HCT116 (cell line): Measurements from ENCODE around the gene OR6C65.

Experiments
- POLR2A ChIP-seq: IDR thresholded peaks from 2 replicates; pipeline ENCODE4 v1.7.0; 2011; ENCODE audit warnings: borderline replicate concordance; ENCODE audit not compliant: insufficient read depth, insufficient read length; ENCODE audit errors: extremely low read depth
- ZFX ChIP-seq: fragments of 450-650 bp; IDR thresholded peaks from 2 replicates; pipeline ENCODE4 v1.6.1; 2017
- TF ChIP-seq, protein P1 (sequence below), 3 experiments: fragments of 200-600 bp in 1 of 3; sonication (generic) in 1 of 3; IDR thresholded peaks in 2 of 3; conservative IDR thresholded peaks in 1 of 3; 2 replicates each; pipeline ENCODE4 v1.5.1; 2012 to 2017; ENCODE audit warnings: low read depth in 2 of 3, low read length in 2 of 3, antibody characterized with exemption in 1 of 3, borderline replicate concordance in 1 of 3, control low read depth in 1 of 3, mild to moderate bottlenecking in 1 of 3, mixed read lengths in 1 of 3, mixed run types in 1 of 3, moderate library complexity in 1 of 3; ENCODE audit not compliant: insufficient read depth in 1 of 3

- TF ChIP-seq POLR2A (no peak), ZFX (no peak)
- TF ChIP-seq, protein P1, sequence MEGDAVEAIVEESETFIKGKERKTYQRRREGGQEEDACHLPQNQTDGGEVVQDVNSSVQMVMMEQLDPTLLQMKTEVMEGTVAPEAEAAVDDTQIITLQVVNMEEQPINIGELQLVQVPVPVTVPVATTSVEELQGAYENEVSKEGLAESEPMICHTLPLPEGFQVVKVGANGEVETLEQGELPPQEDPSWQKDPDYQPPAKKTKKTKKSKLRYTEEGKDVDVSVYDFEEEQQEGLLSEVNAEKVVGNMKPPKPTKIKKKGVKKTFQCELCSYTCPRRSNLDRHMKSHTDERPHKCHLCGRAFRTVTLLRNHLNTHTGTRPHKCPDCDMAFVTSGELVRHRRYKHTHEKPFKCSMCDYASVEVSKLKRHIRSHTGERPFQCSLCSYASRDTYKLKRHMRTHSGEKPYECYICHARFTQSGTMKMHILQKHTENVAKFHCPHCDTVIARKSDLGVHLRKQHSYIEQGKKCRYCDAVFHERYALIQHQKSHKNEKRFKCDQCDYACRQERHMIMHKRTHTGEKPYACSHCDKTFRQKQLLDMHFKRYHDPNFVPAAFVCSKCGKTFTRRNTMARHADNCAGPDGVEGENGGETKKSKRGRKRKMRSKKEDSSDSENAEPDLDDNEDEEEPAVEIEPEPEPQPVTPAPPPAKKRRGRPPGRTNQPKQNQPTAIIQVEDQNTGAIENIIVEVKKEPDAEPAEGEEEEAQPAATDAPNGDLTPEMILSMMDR (IDR thresholded peaks at IDR 0.05 in 2 of 3, conservative IDR thresholded peaks at IDR 0.05 in 1 of 3; ENCODE audit: borderline replicate concordance in 1 of 3, insufficient read depth in 1 of 3, low read depth in 2 of 3, low read length in 2 of 3), result no peak
Measured at GRCh38 chr12:55392032-55392795, 8.1 kb upstream of the OR6C65 start.
